H1 (cell line): ENCODE results near the gene KIAA1671. TPM values are rescaled to one million over a fixed set of nuclear protein-coding genes. Genes with fewer than 3 reads are reported as not detected.

Experiments used
- CTCF ChIA-PET: fragments of 300-600 bp; sonication (Branson Sonifier 250); formaldehyde crosslinking; loops from one replicate; lab custom pipeline; 2021; ENCODE audit not compliant: partially characterized antibody; lab: Charles Lee
- POLR2A ChIA-PET: fragments of 300-600 bp; sonication (Branson Sonifier 250); formaldehyde crosslinking; loops from one replicate; lab custom pipeline; 2021; ENCODE audit warnings: inconsistent platforms; ENCODE audit not compliant: partially characterized antibody; lab: Charles Lee
- DNase-seq, 2 experiments: peaks; one replicate each; pipeline versions ENCODE4 v3.0.0 to v3.0.0-alpha.2; 2010 to 2022; ENCODE audit warnings: low spot score in 2 of 2, low read depth in 1 of 2, mixed read lengths in 1 of 2
- FAIRE-seq: peaks from 2 replicates; lab custom pipeline; 2011; peaks lifted over from hg19 to GRCh38; lab: Jason Lieb, UNC
- H2AFZ ChIP-seq: 2 replicates; pipeline ENCODE4 v1.8.1; 2012; ENCODE audit warnings: low read length, inconsistent platforms
- H2AK5ac ChIP-seq: 2 replicates; pipeline ENCODE4 v1.6.1; 2013; ENCODE audit warnings: low read depth, low read length
- H2BK120ac ChIP-seq: replicated peaks from 2 replicates; pipeline ENCODE3; 2013; ENCODE audit warnings: low read depth, low read length, inconsistent platforms
- H2BK12ac ChIP-seq: 2 replicates; pipeline ENCODE4 v1.6.1; 2013; ENCODE audit warnings: low read depth, low read length
- H2BK15ac ChIP-seq: 2 replicates; pipeline ENCODE4 v1.6.1; 2013; ENCODE audit warnings: low read length
- H2BK20ac ChIP-seq: 2 replicates; pipeline ENCODE4 v1.6.1; 2013; ENCODE audit warnings: low read length
- H2BK5ac ChIP-seq: 2 replicates; pipeline ENCODE4 v1.6.1; 2013; ENCODE audit warnings: low read depth, low read length
- H3K14ac ChIP-seq: 2 replicates; pipeline ENCODE4 v1.6.1; 2013; ENCODE audit warnings: inconsistent platforms; ENCODE audit not compliant: insufficient read length
- H3K18ac ChIP-seq: 2 replicates; pipeline ENCODE4 v1.6.1; 2013; ENCODE audit warnings: low read length; ENCODE audit errors: extremely low read depth
- H3K23ac ChIP-seq: 2 replicates; pipeline ENCODE4 v1.6.1; 2013; ENCODE audit warnings: inconsistent platforms; ENCODE audit not compliant: insufficient read length
- H3K23me2 ChIP-seq: 2 replicates; pipeline ENCODE4 v1.6.1; 2013; ENCODE audit warnings: low read depth, low read length
- H3K27ac ChIP-seq: 2 replicates; pipeline ENCODE4 v1.6.1; 2011; ENCODE audit warnings: low read depth, low read length, inconsistent platforms
- H3K27me3 ChIP-seq, 4 experiments: replicated peaks in 1 of 4; 1 replicate in 1 of 4; 2 replicates in 3 of 4; pipeline versions ENCODE4 v1.6.1 to v1.8.1; 2011 to 2013; ENCODE audit warnings: low read length in 3 of 4, mild to moderate bottlenecking in 3 of 4, inconsistent platforms in 2 of 4, mixed read lengths in 2 of 4, moderate library complexity in 1 of 4; ENCODE audit not compliant: control insufficient read depth in 3 of 4, insufficient read depth in 3 of 4; ENCODE audit errors: extremely low read depth in 1 of 4
- H3K36me3 ChIP-seq, 4 experiments: 2 replicates each; pipeline versions ENCODE4 v1.6.1 to v1.8.1; 2011 to 2013; ENCODE audit warnings: mild to moderate bottlenecking in 4 of 4, low read length in 3 of 4, moderate library complexity in 2 of 4, control low read depth in 1 of 4, inconsistent platforms in 1 of 4; ENCODE audit not compliant: insufficient read depth in 4 of 4, control insufficient read depth in 2 of 4
- H3K4ac ChIP-seq: replicated peaks from 2 replicates; pipeline ENCODE3; 2013; ENCODE audit warnings: low read length, low read depth, mixed read lengths, inconsistent platforms; ENCODE audit not compliant: insufficient read length
- H3K4me1 ChIP-seq, 4 experiments: replicated peaks in 1 of 4; 1 replicate in 1 of 4; 2 replicates in 3 of 4; pipeline versions ENCODE4 v1.6.1 to v1.8.1; 2011 to 2013; ENCODE audit warnings: low read length in 3 of 4, inconsistent platforms in 2 of 4, mixed read lengths in 1 of 4; ENCODE audit not compliant: insufficient read depth in 4 of 4, control insufficient read depth in 3 of 4
- H3K4me2 ChIP-seq, 2 experiments: 2 replicates each; pipeline versions ENCODE4 v1.6.1 to v1.8.1; 2011 to 2013; ENCODE audit warnings: low read depth in 2 of 2, low read length in 2 of 2, control low read depth in 1 of 2, inconsistent platforms in 1 of 2, mild to moderate bottlenecking in 1 of 2; ENCODE audit not compliant: insufficient read depth in 1 of 2
- H3K4me3 ChIP-seq, 4 experiments: fragments of 200-600, 300-600 bp in 1 of 4; sonication (generic), shearing (Covaris generic), sonication (Bioruptor Twin) in 1 of 4; 2 replicates each; pipeline versions ENCODE4 v1.5.1 to v1.8.1; 2011 to 2016; ENCODE audit warnings: low read length in 4 of 4, low read depth in 3 of 4, control low read depth in 2 of 4, inconsistent platforms in 2 of 4, mild to moderate bottlenecking in 2 of 4, mixed read lengths in 1 of 4, moderate library complexity in 1 of 4; ENCODE audit not compliant: insufficient read depth in 2 of 4; ENCODE audit errors: extremely low read depth in 1 of 4
- H3K56ac ChIP-seq: replicated peaks from 2 replicates; pipeline ENCODE3; 2013; ENCODE audit warnings: low read depth, mild to moderate bottlenecking, mixed read lengths, low read length, inconsistent platforms; ENCODE audit not compliant: insufficient read length
- H3K79me1 ChIP-seq: 2 replicates; pipeline ENCODE4 v1.6.1; 2013; ENCODE audit warnings: low read depth, low read length, control low read depth
- H3K79me2 ChIP-seq, 2 experiments: 2 replicates each; pipeline versions ENCODE4 v1.6.1 to v1.8.1; 2012 to 2013; ENCODE audit warnings: low read length in 2 of 2, mild to moderate bottlenecking in 2 of 2, inconsistent platforms in 1 of 2; ENCODE audit not compliant: insufficient read depth in 2 of 2, control insufficient read depth in 1 of 2
- H3K9ac ChIP-seq, 4 experiments: replicated peaks in 1 of 4; 1 replicate in 1 of 4; 2 replicates in 3 of 4; pipeline versions ENCODE4 v1.6.1 to v1.8.1; 2011 to 2013; ENCODE audit warnings: low read depth in 3 of 4, low read length in 3 of 4, control low read depth in 2 of 4, mild to moderate bottlenecking in 2 of 4, moderate library complexity in 2 of 4, inconsistent platforms in 1 of 4; ENCODE audit errors: extremely low read depth in 1 of 4
- H3K9me3 ChIP-seq, 2 experiments: 2 replicates each; pipeline versions ENCODE4 v1.6.1 to v1.8.1; 2012 to 2013; ENCODE audit warnings: mild to moderate bottlenecking in 2 of 2, moderate library complexity in 2 of 2, control low read depth in 1 of 2, inconsistent platforms in 1 of 2, low read depth in 1 of 2, low read length in 1 of 2, mixed read lengths in 1 of 2; ENCODE audit not compliant: insufficient read depth in 2 of 2
- H4K20me1 ChIP-seq, 2 experiments: replicated peaks in 1 of 2; 2 replicates each; pipeline versions ENCODE3 to v1.8.1; 2011 to 2013; ENCODE audit warnings: inconsistent platforms in 2 of 2, low read length in 2 of 2, mild to moderate bottlenecking in 1 of 2; ENCODE audit not compliant: insufficient read depth in 2 of 2, control insufficient read depth in 1 of 2
- H4K5ac ChIP-seq: 2 replicates; pipeline ENCODE4 v1.6.1; 2013; ENCODE audit warnings: low read length, low read depth, mixed read lengths, inconsistent platforms; ENCODE audit not compliant: insufficient read length
- H4K8ac ChIP-seq: 2 replicates; pipeline ENCODE4 v1.8.0; 2013; ENCODE audit warnings: mild to moderate bottlenecking, moderate library complexity, low read length, inconsistent platforms; ENCODE audit not compliant: insufficient read depth; ENCODE audit errors: extremely low read depth
- H4K91ac ChIP-seq: replicated peaks from 2 replicates; pipeline ENCODE3; 2013; ENCODE audit warnings: low read length, mixed read lengths, inconsistent platforms; ENCODE audit not compliant: insufficient read length
- ATF2 ChIP-seq: IDR thresholded peaks from 2 replicates; pipeline ENCODE4 v1.6.1; 2012; ENCODE audit warnings: low read length, inconsistent platforms
- CTCF ChIP-seq, 3 experiments: IDR thresholded peaks; 1 replicate in 2 of 3; 2 replicates in 1 of 3; pipeline versions ENCODE4 v1.5.1 to v1.6.1; 2011; ENCODE audit warnings: low read length in 3 of 3, mild to moderate bottlenecking in 3 of 3, inconsistent platforms in 2 of 3, low read depth in 1 of 3, moderate library complexity in 1 of 3; ENCODE audit not compliant: insufficient read depth in 1 of 3; ENCODE audit errors: control extremely low read depth in 1 of 3
- EGR1 ChIP-seq: IDR thresholded peaks from 2 replicates; pipeline ENCODE4 v1.6.1; 2011; ENCODE audit warnings: low read depth, low read length, borderline replicate concordance
- HDAC2 ChIP-seq, 2 experiments: fragments of 300-600 bp in 1 of 2; sonication (generic) in 1 of 2; IDR thresholded peaks; 2 replicates each; pipeline ENCODE4 v1.6.1; 2011 to 2012; ENCODE audit warnings: low read depth in 2 of 2, low read length in 2 of 2, mild to moderate bottlenecking in 2 of 2, moderate library complexity in 2 of 2, borderline replicate concordance in 1 of 2, inconsistent platforms in 1 of 2
- HDAC6 ChIP-seq: IDR thresholded peaks from one replicate; pipeline ENCODE4 v1.7.1; 2012; ENCODE audit warnings: low read depth, mild to moderate bottlenecking, inconsistent platforms, low read length, moderate library complexity
- KDM4A ChIP-seq: IDR thresholded peaks from one replicate; pipeline ENCODE4 v1.7.1; 2012; ENCODE audit warnings: low read depth, mild to moderate bottlenecking, moderate library complexity, low read length, inconsistent platforms; ENCODE audit not compliant: severe bottlenecking
- POU5F1 ChIP-seq: IDR thresholded peaks from 2 replicates; pipeline ENCODE4 v1.6.1; 2011; ENCODE audit warnings: low read depth, mild to moderate bottlenecking, low read length, moderate library complexity
- RFX5 ChIP-seq: IDR thresholded peaks from 2 replicates; pipeline ENCODE4 v1.6.1; 2011; ENCODE audit warnings: low read depth, low read length, improper control_type of control experiment, borderline replicate concordance
- SP4 ChIP-seq: IDR thresholded peaks from 2 replicates; pipeline ENCODE4 v1.6.1; 2012; ENCODE audit warnings: low read length, inconsistent platforms
- WGBS, 2 experiments: shearing (Covaris generic) in 1 of 2; methylation state at CpG; one replicate each; pipeline versions ENCODE4 v1.1.6 to v1.1.7; 2013 to 2015; ENCODE audit warnings: low lambda C conversion rate in 2 of 2, mixed read lengths in 2 of 2, inconsistent platforms in 1 of 2, low coverage in 1 of 2, missing lambda C conversion rate in 1 of 2; ENCODE audit not compliant: insufficient replicate concordance in 2 of 2, insufficient coverage in 1 of 2, insufficient read length in 1 of 2; ENCODE audit errors: extremely low coverage in 1 of 2, missing lambda C conversion rate in 1 of 2; 5-methylcytosine and 5-hydroxymethylcytosine counted together
- polyA plus RNA-seq, 7 experiments: library from polyadenylated mRNA; depleted of rRNA in 3 of 7; stranded (reverse) in 5 of 7; unstranded in 2 of 7; fragments of >200 nt in 5 of 7; fragments of 200-250 nt in 2 of 7; gene quantifications; 1 replicate in 5 of 7; 2 replicates in 1 of 7; 4 replicates in 1 of 7; pipeline versions ENCODE4 v1.2.1 to v1.2.3, GENCODE V29; 2011 to 2013; ENCODE audit warnings: missing spikeins in 2 of 7, mixed read lengths in 2 of 7
- total RNA-seq: library from RNA; stranded (reverse); fragmentation: NEBNext Ultra II Directional; extraction: Animal tissue kit (Norgen Biotek cat#: 25700); gene quantifications from 2 replicates; pipeline ENCODE4 v1.2.1, GENCODE V29; 2021

KIAA1671 gene
- total and polyA plus RNA-seq, 2 of the 8 experiments (the other 6 are each of a cell fraction or from before 2014, with no cell fraction given): 6.4 to 23.9 TPM

GRCh38 chr22:24962835-24963234, 10.3 kb downstream of the KIAA1671 start:
- H4K8ac ChIP-seq: no peak overlapping the region
- no peak overlapping the region for H2AFZ ChIP-seq
- H3K23ac ChIP-seq: no peak overlapping the region
- CTCF ChIA-PET: interaction anchor here (0.8 to 2.2 kb wide), 7 partner anchors 22 to 160 kb away, joined by 3 to 6 read pairs (median 4); no protein-coding TSS in a partner anchor
- no peaks in the 10 kb centered on the region for H3K27me3 ChIP-seq
- no peak overlapping the region for H3K56ac ChIP-seq
- H2BK5ac ChIP-seq: no peak overlapping the region
- H4K91ac ChIP-seq: no peak overlapping the region
- H2AK5ac ChIP-seq: no peak overlapping the region
- DNase-seq (no peak), FAIRE-seq (no peak)
- H3K4me1 ChIP-seq: no peaks in the 10 kb centered on the region; a peak in 1 of 7 replicates
- no peak overlapping the region for H3K14ac ChIP-seq
- POLR2A ChIA-PET: interaction anchor here (1.2 to 2.2 kb wide), 3 partner anchors 9 to 12 kb away, joined by 4 read pairs; partner anchors contain the start of gene KIAA1671
- no peak overlapping the region for H3K9ac ChIP-seq
- H3K4me2 ChIP-seq: no peak overlapping the region
- H3K27ac ChIP-seq: no peak overlapping the region
- no peaks in the 10 kb centered on the region for H3K9me3 ChIP-seq
- H3K79me2 ChIP-seq: peaks cover 0 to 31% of the 10 kb centered on the region in 2 experiments; a peak in 2 of 4 replicates
- no peak overlapping the region for H4K5ac ChIP-seq
- no peak overlapping the region for H2BK12ac ChIP-seq
- no peak overlapping the region for H3K4me3 ChIP-seq
- H3K79me1 ChIP-seq: peaks cover 9% of the 10 kb centered on the region
- no peak overlapping the region for H2BK15ac ChIP-seq
- peaks cover 0 to 2% of the 10 kb centered on the region in 2 experiments for H4K20me1 ChIP-seq
- no peaks in the 10 kb centered on the region for H3K23me2 ChIP-seq
- WGBS, 2 experiments: 90% methylated on average over 11 of the region's 11 CpGs; no CpG with 5 or more reads in 1 of the 2 experiments
- no peak overlapping the region for H2BK120ac ChIP-seq
- H3K4ac ChIP-seq: no peak overlapping the region
- no peaks in the 10 kb centered on the region for H3K36me3 ChIP-seq
- no peak overlapping the region for H2BK20ac ChIP-seq
- no peak overlapping the region for H3K18ac ChIP-seq
- TF ChIP-seq EGR1 (no peak), SP4 (no peak), RFX5 (no peak), HDAC2 (IDR thresholded peaks at IDR 0.05; ENCODE audit: borderline replicate concordance in 1 of 2, low read depth in 2 of 2, low read length in 2 of 2) (no peak), POU5F1 (no peak), CTCF (IDR thresholded peaks at IDR 0.05; ENCODE audit: control extremely low read depth in 1 of 3, insufficient read depth in 1 of 3, low read depth in 1 of 3, low read length in 3 of 3) (no peak), KDM4A (no peak), ATF2 (no peak), HDAC6 (no peak)
